Dermis lymphatic vessel endothelial cell (primary cell): Measurements from ENCODE around the gene TGM4. TPM values are rescaled to one million over a fixed set of nuclear protein-coding genes. Genes with fewer than 3 reads are reported as not detected.

Experiments
- total RNA-seq: library from RNA; depleted of rRNA; stranded (reverse); fragments of >200 nt; gene quantifications from 2 replicates; pipeline ENCODE4 v1.2.1, GENCODE V29; 2014

The TGM4 gene
- under 0.01 TPM in 1 of 2 replicates, not detected in the other for total RNA-seq

GRCh38 chr3:44874308-44874707 lies at the start of gene TGM4:
TSS of gene TGM4 (plus strand) at chr3:44874608. CDS start at chr3:44874679, 71 bp downstream.

GRCh38 chr3:44861412-44862225 lies 12.8 kb upstream of the TGM4 start, which contains the start of gene TMEM42:
TSS of gene TMEM42 (plus strand) at chr3:44861912. CDS start at chr3:44861925, 13 bp downstream.

Other genes starting within 250 kb of the TGM4 start
- gene ZNF197, start 249.6 kb upstream of the TGM4 start, total RNA-seq = 6.6 and 11.1 TPM in 2 replicates
- 14.3 and 18.0 TPM in 2 replicates for gene ZNF35, start 225.9 kb upstream of the TGM4 start, total RNA-seq
- 2.2 and 4.2 TPM in 2 replicates for gene ZNF502, start 161.9 kb upstream of the TGM4 start, total RNA-seq
- 4.2 and 6.7 TPM in 2 replicates for gene ZNF501, start 145.0 kb upstream of the TGM4 start, total RNA-seq
- 19.4 and 24.6 TPM in 2 replicates for gene KIAA1143, start 113.0 kb upstream of the TGM4 start, total RNA-seq
- 1.8 and 2.2 TPM in 2 replicates for gene KIF15, start 112.8 kb upstream of the TGM4 start, total RNA-seq
- gene TMEM42, start 12.7 kb upstream of the TGM4 start, total RNA-seq = 7.5 and 8.5 TPM in 2 replicates
- 62.0 and 74.7 TPM in 2 replicates for gene ZDHHC3, start 101.6 kb downstream of the TGM4 start, total RNA-seq
- gene EXOSC7, start 101.6 kb downstream of the TGM4 start, total RNA-seq = 35.4 and 51.0 TPM in 2 replicates
- 0.43 and 0.65 TPM in 2 replicates for gene CLEC3B, start 151.7 kb downstream of the TGM4 start, total RNA-seq